Right cardiac atrium (tissue), 5 donors: ENCODE data around the gene TXK. TPM values are rescaled to one million over a fixed set of nuclear protein-coding genes. Genes with fewer than 3 reads are reported as not detected.

Experiments used
- ATAC-seq, 2 donors: fragments of 200-7000 bp; cut with Tn5 transposase; one replicate each; pipeline versions ENCODE4 v1.8.0 to v1.9.1; 2020; ENCODE audit warnings: moderate library complexity in 2 of 2, mild to moderate bottlenecking in 1 of 2
- DNase-seq, 3 donors: peaks; one replicate each; pipeline ENCODE4 v3.0.0-alpha.2; 2020
- H3K27ac ChIP-seq: one replicate; pipeline ENCODE4 v1.5.1; 2013; ENCODE audit warnings: mild to moderate bottlenecking, low read length, control low read depth, moderate library complexity
- H3K27me3 ChIP-seq: one replicate; pipeline ENCODE4 v1.6.1; 2013; ENCODE audit not compliant: control insufficient read depth, insufficient read depth
- H3K4me1 ChIP-seq: one replicate; pipeline ENCODE4 v1.6.1; 2013; ENCODE audit warnings: low read length; ENCODE audit not compliant: control insufficient read depth, insufficient read depth
- H3K4me3 ChIP-seq: one replicate; pipeline ENCODE4 v1.5.1; 2013; ENCODE audit warnings: low read length, control low read depth
- H3K9me3 ChIP-seq: one replicate; pipeline ENCODE4 v1.6.1; 2013; ENCODE audit warnings: low read length; ENCODE audit not compliant: control insufficient read depth
- WGBS: extraction: QIAGEN DNeasy Blood & Tissue Kit; methylation state at CpG from one replicate; pipeline ENCODE4 v1.1.7; 2013; 5-methylcytosine and 5-hydroxymethylcytosine counted together
- intact Hi-C, 4 donors: fragments of 100-400 bp; cut with DNase I; formaldehyde crosslinking; loops; one replicate each; pipeline versions ENCODE4 v1.11.0 to v1.14.0; 2022 to 2023
- polyA plus RNA-seq: library from polyadenylated mRNA; stranded (reverse); fragments of 200-250 nt; gene quantifications from one replicate; pipeline ENCODE4 v1.2.3, GENCODE V29; 2013
- total RNA-seq, 4 donors: library from RNA; stranded (reverse); fragmentation: NEBNext Ultra II Directional; extraction: Animal tissue kit (Norgen Biotek cat#: 25700); gene quantifications; one replicate each; pipeline ENCODE4 v1.2.1, GENCODE V29; 2021
- donor health status: healthy with polysubstance abuse.
- donor health status: DM: no; HTN: yes; CAD: no.
- donor health status: DM: no; HTN: no; CAD: no.
- donor health status: DM: no; HTN: yes; CAD: no; lungs with severe emphysema.
- donor health status: DM: yes; HTN: yes; CAD: no.

TXK gene
- total and polyA plus RNA-seq, 5 donors: 0.14 to 1.8 (median 0.71) TPM

- no peak overlapping the region for H3K4me3 ChIP-seq
- intact Hi-C loops: no loop called here
- H3K27me3 ChIP-seq: no peaks in the 10 kb centered on the region
- H3K9me3 ChIP-seq: no peaks in the 10 kb centered on the region
- H3K27ac ChIP-seq: no peak overlapping the region
- WGBS: 85% methylated on average over 3 of the region's 3 CpGs
- ATAC-seq (no peak), DNase-seq (no peak)
- no peaks in the 10 kb centered on the region for H3K4me1 ChIP-seq
Measured at GRCh38 chr4:48035952-48036351, 98.1 kb downstream of the TXK start.

GRCh38 chr4:48033825-48034413, 100.1 kb downstream of the TXK start:
- no peak for ATAC-seq
- WGBS: 82% methylated on average over 1 of the region's 1 CpG
- Histone ChIP-seq H3K27me3 (no peaks in the 10 kb centered on the region), H3K4me1 (no peaks in the 10 kb centered on the region), H3K4me3 (no peak overlapping the region), H3K9me3 (no peaks in the 10 kb centered on the region), H3K27ac (no peak overlapping the region)
- no peak for DNase-seq
- intact Hi-C loops: no loop called here

- Histone ChIP-seq H3K4me1 (no peaks in the 10 kb centered on the region), H3K4me3 (no peak overlapping the region), H3K27me3 (no peaks in the 10 kb centered on the region), H3K9me3 (no peaks in the 10 kb centered on the region), H3K27ac (no peak overlapping the region)
- ATAC-seq (no peak), DNase-seq (no peak)
- intact Hi-C loops: no loop called here
Measured at GRCh38 chr4:48033412-48033811, 100.6 kb downstream of the TXK start.

- Histone ChIP-seq H3K4me1 (no peaks in the 10 kb centered on the region), H3K27me3 (no peaks in the 10 kb centered on the region), H3K4me3 (no peak overlapping the region), H3K27ac (no peak overlapping the region), H3K9me3 (no peaks in the 10 kb centered on the region)
- intact Hi-C loops: no loop called here
- DNase-seq: no peak
- ATAC-seq: no peak
Measured at GRCh38 chr4:48032721-48033120, 101.3 kb downstream of the TXK start.

- no peak overlapping the region for H3K4me3 ChIP-seq
- intact Hi-C loops: no loop called here
- H3K4me1 ChIP-seq: no peaks in the 10 kb centered on the region
- 42% methylated on average over 12 of the region's 12 CpGs for WGBS
- no peak overlapping the region for H3K27ac ChIP-seq
- ATAC-seq (peak; percentile 82 to 90), DNase-seq (no peak)
- H3K9me3 ChIP-seq: no peaks in the 10 kb centered on the region
- no peaks in the 10 kb centered on the region for H3K27me3 ChIP-seq
Measured at GRCh38 chr4:48031802-48032525, 102.1 kb downstream of the TXK start.

- no peak overlapping the region for H3K27ac ChIP-seq
- intact Hi-C loops: no loop called here
- no peak for DNase-seq
- 57% methylated on average over 3 of the region's 3 CpGs for WGBS
- H3K4me1 ChIP-seq: no peaks in the 10 kb centered on the region
- no peak overlapping the region for H3K4me3 ChIP-seq
- H3K27me3 ChIP-seq: no peaks in the 10 kb centered on the region
- no peaks in the 10 kb centered on the region for H3K9me3 ChIP-seq
- ATAC-seq: no peak
Measured at GRCh38 chr4:48030470-48030869, 103.6 kb downstream of the TXK start.

- DNase-seq (no peak), ATAC-seq (no peak)
- WGBS: 36% methylated on average over 2 of the region's 2 CpGs
- H3K4me1 ChIP-seq: no peaks in the 10 kb centered on the region
- no peaks in the 10 kb centered on the region for H3K27me3 ChIP-seq
- no peaks in the 10 kb centered on the region for H3K9me3 ChIP-seq
- H3K4me3 ChIP-seq: no peak overlapping the region
- intact Hi-C loops: no loop called here
- H3K27ac ChIP-seq: no peak overlapping the region
Measured at GRCh38 chr4:48028696-48029095, 105.4 kb downstream of the TXK start.

GRCh38 chr4:48027653-48028052, 106.4 kb downstream of the TXK start:
- Histone ChIP-seq H3K4me3 (no peak overlapping the region), H3K4me1 (no peaks in the 10 kb centered on the region), H3K27ac (no peak overlapping the region), H3K27me3 (no peaks in the 10 kb centered on the region), H3K9me3 (no peaks in the 10 kb centered on the region)
- intact Hi-C loops: no loop called here
- ATAC-seq (no peak), DNase-seq (no peak)

- Histone ChIP-seq H3K27me3 (no peaks in the 10 kb centered on the region), H3K4me1 (no peaks in the 10 kb centered on the region), H3K9me3 (no peaks in the 10 kb centered on the region), H3K27ac (no peak overlapping the region), H3K4me3 (no peak overlapping the region)
- DNase-seq: no peak
- intact Hi-C loops: no loop called here
- ATAC-seq: no peak
- 22% methylated on average over 2 of the region's 2 CpGs for WGBS
Measured at GRCh38 chr4:48025005-48025404, 109.0 kb downstream of the TXK start.

- no peak overlapping the region for H3K27ac ChIP-seq
- intact Hi-C loops: no loop called here
- H3K4me1 ChIP-seq: no peaks in the 10 kb centered on the region
- DNase-seq (no peak), ATAC-seq (no peak)
- no peaks in the 10 kb centered on the region for H3K27me3 ChIP-seq
- whole genome bisulfite sequencing: 57% methylated on average over 4 of the region's 4 CpGs
- H3K9me3 ChIP-seq: no peaks in the 10 kb centered on the region
- H3K4me3 ChIP-seq: no peak overlapping the region
Measured at GRCh38 chr4:48024522-48024921, 109.5 kb downstream of the TXK start.

GRCh38 chr4:48022192-48022799, 111.8 kb downstream of the TXK start:
- Histone ChIP-seq H3K9me3 (no peaks in the 10 kb centered on the region), H3K27ac (no peak overlapping the region), H3K27me3 (no peaks in the 10 kb centered on the region), H3K4me3 (no peak overlapping the region), H3K4me1 (no peaks in the 10 kb centered on the region)
- 64% methylated on average over 3 of the region's 3 CpGs for WGBS
- intact Hi-C loops: no loop called here
- ATAC-seq: no peak
- DNase-seq: no peak
